ENCODE measurements around the gene CEP170B. TPM values are rescaled to one million over a fixed set of nuclear protein-coding genes. Genes with fewer than 3 reads are reported as not detected.

CEP170B gene
- total RNA-seq, 1 donor from 2014 or later = 14.4 TPM

DNA sequence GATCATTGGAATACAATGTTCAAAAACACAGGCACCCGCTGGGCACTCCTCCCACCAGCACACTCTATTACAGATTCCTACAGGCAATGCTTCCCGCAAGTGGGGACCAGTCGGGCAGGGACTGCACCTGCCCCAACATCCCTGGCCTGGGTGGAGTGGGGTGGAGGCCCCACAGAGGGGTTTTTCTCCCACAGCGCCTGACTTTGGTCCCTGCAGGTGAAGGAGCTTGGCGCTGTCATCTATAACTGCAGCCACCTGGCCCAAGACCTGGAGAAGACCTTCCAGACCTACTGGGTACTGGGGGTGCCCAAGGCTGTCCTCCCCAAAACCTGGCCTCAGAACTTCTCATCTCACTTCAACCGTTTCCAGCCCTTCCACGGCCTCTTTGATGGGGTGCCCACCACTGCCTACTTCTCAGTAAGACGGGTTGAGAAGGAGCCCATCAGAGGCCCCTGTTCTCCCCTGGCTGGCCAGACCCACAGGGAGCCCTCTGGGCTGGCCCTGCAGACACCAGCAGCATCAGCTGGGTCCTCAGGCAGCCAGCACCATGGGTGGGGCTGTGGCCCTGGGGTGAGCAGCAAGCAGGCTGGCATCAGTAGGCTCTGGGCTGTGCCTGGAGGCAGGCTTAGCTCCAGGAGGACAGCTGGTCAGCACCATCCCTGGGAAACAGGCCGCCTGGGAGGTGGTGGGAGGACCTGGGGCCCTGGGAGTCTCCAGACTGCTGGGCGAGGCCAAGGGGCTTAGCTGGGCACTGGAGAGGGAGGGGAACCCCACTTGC, 65.6 kb downstream of the CEP170B start:
- peaks cover 51% of the 10 kb centered on the region for H3K27me3 Mint-ChIP-seq (ENCODE audit: low read depth)
- DNase-seq (ENCODE audit: low read depth, low spot score) = no peak
- TF ChIP-seq, protein P1, sequence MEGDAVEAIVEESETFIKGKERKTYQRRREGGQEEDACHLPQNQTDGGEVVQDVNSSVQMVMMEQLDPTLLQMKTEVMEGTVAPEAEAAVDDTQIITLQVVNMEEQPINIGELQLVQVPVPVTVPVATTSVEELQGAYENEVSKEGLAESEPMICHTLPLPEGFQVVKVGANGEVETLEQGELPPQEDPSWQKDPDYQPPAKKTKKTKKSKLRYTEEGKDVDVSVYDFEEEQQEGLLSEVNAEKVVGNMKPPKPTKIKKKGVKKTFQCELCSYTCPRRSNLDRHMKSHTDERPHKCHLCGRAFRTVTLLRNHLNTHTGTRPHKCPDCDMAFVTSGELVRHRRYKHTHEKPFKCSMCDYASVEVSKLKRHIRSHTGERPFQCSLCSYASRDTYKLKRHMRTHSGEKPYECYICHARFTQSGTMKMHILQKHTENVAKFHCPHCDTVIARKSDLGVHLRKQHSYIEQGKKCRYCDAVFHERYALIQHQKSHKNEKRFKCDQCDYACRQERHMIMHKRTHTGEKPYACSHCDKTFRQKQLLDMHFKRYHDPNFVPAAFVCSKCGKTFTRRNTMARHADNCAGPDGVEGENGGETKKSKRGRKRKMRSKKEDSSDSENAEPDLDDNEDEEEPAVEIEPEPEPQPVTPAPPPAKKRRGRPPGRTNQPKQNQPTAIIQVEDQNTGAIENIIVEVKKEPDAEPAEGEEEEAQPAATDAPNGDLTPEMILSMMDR (conservative IDR thresholded peaks at IDR 0.05) = no peak
- H3K4me1 Mint-ChIP-seq = peaks cover 3% of the 10 kb centered on the region
- no peak overlapping the region for H3K4me3 Mint-ChIP-seq
- H3K9me3 Mint-ChIP-seq = no peaks in the 10 kb centered on the region
- H3K36me3 Mint-ChIP-seq (ENCODE audit: low read depth) = no peaks in the 10 kb centered on the region
- no peak overlapping the region for H3K27ac Mint-ChIP-seq (ENCODE audit: unreplicated experiment)

DNA sequence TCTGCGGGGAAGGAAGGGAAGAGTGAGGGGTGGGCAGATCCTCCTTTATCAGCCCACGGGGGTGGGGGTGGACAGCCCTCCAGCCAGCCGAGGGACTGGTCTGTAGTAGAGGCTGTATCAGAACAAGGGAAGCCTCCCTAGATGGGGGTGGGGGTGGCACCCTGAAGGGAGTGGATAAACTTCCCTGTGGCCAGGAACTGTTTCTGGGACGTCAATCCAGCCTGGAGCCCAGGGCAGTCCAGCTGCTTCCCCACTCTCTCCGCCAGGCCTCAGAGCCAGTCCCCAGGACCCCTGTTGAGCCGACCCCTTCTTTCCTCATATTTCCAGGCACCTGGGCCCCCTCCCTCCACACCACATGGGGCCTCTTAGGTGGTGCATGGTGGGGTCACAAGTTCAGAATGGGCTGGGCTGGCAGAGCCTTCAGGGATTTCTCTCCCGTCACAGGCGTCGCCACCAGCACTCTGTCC, 66.3 kb downstream of the CEP170B start:
- Mint-ChIP-seq H3K27me3 (ENCODE audit: low read depth) (peaks cover 53% of the 10 kb centered on the region), H3K4me3 (no peak overlapping the region), H3K4me1 (peaks cover 3% of the 10 kb centered on the region), H3K36me3 (ENCODE audit: low read depth) (no peaks in the 10 kb centered on the region), H3K9me3 (no peaks in the 10 kb centered on the region), H3K27ac (ENCODE audit: unreplicated experiment) (no peak overlapping the region)
- DNase-seq (ENCODE audit: low read depth, low spot score) = no peak
- TF ChIP-seq, protein P1 (conservative IDR thresholded peaks at IDR 0.05) = no peak

DNA sequence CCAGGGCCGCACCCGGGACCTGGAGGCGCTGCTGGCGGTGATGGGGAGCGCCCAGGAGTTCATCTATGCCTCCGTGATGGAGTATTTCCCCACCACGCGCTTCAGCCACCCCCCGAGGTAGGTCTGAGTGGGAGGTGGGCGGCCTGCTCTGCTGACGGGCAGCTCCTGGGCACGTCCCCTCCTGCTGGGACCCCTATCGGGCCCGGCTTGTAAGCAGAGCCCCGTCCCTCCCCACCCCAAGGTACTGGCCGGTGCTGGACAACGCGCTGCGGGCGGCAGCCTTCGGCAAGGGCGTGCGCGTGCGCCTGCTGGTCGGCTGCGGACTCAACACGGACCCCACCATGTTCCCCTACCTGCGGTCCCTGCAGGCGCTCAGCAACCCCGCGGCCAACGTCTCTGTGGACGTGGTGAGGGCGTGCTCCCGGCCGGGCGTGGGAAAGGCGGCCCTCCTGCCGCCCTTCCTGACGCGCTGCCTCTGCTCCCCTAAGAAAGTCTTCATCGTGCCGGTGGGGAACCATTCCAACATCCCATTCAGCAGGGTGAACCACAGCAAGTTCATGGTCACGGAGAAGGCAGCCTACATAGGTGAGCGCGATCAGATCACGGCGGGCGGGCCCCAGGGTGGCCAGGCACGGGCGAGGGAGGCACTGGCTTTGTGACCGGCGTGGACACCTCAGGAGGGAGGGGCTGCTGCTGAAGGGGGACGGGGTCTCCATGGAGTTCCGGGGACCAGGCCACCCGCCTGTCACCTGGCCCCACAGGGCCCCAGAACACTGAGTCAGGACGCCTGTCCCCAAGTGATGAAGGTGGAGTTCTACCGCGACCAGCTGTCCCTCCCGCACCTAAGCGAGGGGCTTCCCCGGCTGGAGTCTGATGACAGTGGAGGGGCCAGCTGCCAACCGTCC, 67.0 kb downstream of the CEP170B start:
- Mint-ChIP-seq H3K36me3 (ENCODE audit: low read depth) (no peaks in the 10 kb centered on the region), H3K27ac (ENCODE audit: unreplicated experiment) (no peak overlapping the region), H3K9me3 (no peaks in the 10 kb centered on the region), H3K4me3 (peak overlapping the region; percentile 72), H3K4me1 (peaks cover 3% of the 10 kb centered on the region), H3K27me3 (ENCODE audit: low read depth) (peaks cover 55% of the 10 kb centered on the region)
- no peak for DNase-seq (ENCODE audit: low read depth, low spot score)
- TF ChIP-seq, protein P1 (conservative IDR thresholded peaks at IDR 0.05) = no peak

DNA sequence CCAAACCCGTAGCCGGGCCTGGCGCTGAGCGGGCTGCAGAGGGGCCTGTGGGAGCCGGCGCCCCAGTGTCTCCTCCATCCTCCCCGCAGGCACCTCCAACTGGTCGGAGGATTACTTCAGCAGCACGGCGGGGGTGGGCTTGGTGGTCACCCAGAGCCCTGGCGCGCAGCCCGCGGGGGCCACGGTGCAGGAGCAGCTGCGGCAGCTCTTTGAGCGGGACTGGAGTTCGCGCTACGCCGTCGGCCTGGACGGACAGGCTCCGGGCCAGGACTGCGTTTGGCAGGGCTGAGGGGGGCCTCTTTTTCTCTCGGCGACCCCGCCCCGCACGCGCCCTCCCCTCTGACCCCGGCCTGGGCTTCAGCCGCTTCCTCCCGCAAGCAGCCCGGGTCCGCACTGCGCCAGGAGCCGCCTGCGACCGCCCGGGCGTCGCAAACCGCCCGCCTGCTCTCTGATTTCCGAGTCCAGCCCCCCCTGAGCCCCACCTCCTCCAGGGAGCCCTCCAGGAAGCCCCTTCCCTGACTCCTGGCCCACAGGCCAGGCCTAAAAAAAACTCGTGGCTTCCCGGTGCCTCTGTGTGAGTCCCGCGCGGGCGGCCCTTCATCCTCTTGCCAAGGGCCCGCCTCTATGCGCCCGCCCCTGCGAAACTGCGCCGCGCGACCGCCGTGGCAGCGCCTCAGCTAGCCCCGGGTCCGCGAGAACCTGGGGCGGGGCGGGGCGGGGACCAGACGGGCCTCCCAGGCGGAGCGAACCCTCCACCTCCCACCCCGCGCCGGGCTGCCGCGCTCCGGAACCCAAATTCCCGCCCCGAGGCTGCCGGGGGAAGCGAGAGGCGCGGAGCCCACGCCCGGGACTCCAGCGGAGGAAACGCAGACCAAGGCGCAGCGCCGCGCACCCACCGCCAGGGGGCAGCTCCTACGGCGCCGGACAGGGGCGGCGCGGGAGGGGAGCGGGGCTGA, 67.9 kb downstream of the CEP170B start:
- H3K36me3 Mint-ChIP-seq (ENCODE audit: low read depth) = no peaks in the 10 kb centered on the region
- TF ChIP-seq, protein P1 (conservative IDR thresholded peaks at IDR 0.05) = peak; percentile 74
- no peak overlapping the region for H3K27ac Mint-ChIP-seq (ENCODE audit: unreplicated experiment)
- no peak overlapping the region for H3K4me3 Mint-ChIP-seq
- H3K9me3 Mint-ChIP-seq = no peaks in the 10 kb centered on the region
- peak; percentile 93 for DNase-seq (ENCODE audit: low read depth, low spot score)
- H3K4me1 Mint-ChIP-seq = peaks cover 3% of the 10 kb centered on the region
- H3K27me3 Mint-ChIP-seq (ENCODE audit: low read depth) = peaks cover 65% of the 10 kb centered on the region
